Fibroblast of lung (primary cell): Measurements from ENCODE around the gene PKD1L1.
"Not testable (repeated sequence)": the region's sequence is repeated elsewhere in the genome, so short reads cannot be mapped to it uniquely, and the experiment has no call there.

Source experiments
- EZH2 ChIP-seq: IDR thresholded peaks from 2 replicates; pipeline ENCODE4 v1.5.1; 2012; ENCODE audit warnings: low read length, control low read depth, mild to moderate bottlenecking; ENCODE audit errors: missing control alignments
- TF ChIP-seq, protein P1 (sequence below), 2 donors: IDR thresholded peaks in 1 of 2; conservative IDR thresholded peaks in 1 of 2; 1 replicate in 1 of 2; 2 replicates in 1 of 2; pipeline ENCODE4 v1.5.1; 2011 to 2012; ENCODE audit warnings: low read length in 2 of 2, control low read depth in 1 of 2, inconsistent platforms in 1 of 2, low read depth in 1 of 2, mild to moderate bottlenecking in 1 of 2

DNA sequence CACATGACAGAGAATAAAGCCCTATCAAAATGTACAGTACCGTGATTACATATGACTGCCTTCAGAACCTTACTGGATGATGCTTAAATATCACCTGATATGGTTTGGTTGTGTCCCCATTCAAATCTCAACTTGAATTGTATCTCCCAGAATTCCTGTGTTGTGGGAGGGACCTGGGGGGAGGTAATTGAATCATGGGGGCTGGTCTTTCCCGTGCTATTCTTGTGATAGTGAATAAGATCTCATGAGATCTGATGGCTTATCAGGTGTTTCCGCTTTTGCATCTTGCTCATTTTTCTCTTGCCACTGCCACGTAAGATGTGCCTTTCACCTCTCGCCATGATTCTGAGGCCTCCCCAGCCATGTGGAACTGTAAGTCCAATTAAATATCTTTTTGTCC, 155.1 kb downstream of the PKD1L1 start:
- TF ChIP-seq, protein P1, sequence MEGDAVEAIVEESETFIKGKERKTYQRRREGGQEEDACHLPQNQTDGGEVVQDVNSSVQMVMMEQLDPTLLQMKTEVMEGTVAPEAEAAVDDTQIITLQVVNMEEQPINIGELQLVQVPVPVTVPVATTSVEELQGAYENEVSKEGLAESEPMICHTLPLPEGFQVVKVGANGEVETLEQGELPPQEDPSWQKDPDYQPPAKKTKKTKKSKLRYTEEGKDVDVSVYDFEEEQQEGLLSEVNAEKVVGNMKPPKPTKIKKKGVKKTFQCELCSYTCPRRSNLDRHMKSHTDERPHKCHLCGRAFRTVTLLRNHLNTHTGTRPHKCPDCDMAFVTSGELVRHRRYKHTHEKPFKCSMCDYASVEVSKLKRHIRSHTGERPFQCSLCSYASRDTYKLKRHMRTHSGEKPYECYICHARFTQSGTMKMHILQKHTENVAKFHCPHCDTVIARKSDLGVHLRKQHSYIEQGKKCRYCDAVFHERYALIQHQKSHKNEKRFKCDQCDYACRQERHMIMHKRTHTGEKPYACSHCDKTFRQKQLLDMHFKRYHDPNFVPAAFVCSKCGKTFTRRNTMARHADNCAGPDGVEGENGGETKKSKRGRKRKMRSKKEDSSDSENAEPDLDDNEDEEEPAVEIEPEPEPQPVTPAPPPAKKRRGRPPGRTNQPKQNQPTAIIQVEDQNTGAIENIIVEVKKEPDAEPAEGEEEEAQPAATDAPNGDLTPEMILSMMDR (conservative IDR thresholded peaks at IDR 0.05 in 1 of 2, IDR thresholded peaks at IDR 0.05 in 1 of 2; ENCODE audit: low read depth in 1 of 2, low read length in 2 of 2) = not testable (repeated sequence)
- TF ChIP-seq EZH2 = not testable (repeated sequence)
